Fibroblast of mammary gland (primary cell): ENCODE measurements around the gene PHACTR2.

Experiments used
- DNase-seq: peaks from one replicate; pipeline ENCODE4 v3.0.0-alpha.2; 2010; ENCODE audit warnings: low read depth
- H3K4me3 ChIP-seq: 2 replicates; pipeline ENCODE4 v1.5.1; 2011; ENCODE audit warnings: low read depth, mild to moderate bottlenecking, low read length, moderate library complexity; ENCODE audit not compliant: control insufficient read depth
- CTCF ChIP-seq: conservative IDR thresholded peaks from 2 replicates; pipeline ENCODE4 v1.5.1; 2011; ENCODE audit warnings: low read depth, low read length, inconsistent platforms; ENCODE audit not compliant: control insufficient read depth, insufficient read depth

The PHACTR2 gene

GRCh38 chr6:143839196-143839595, 161.4 kb downstream of the PHACTR2 start:
- no peak overlapping the region for H3K4me3 ChIP-seq
- no peak for DNase-seq
- TF ChIP-seq CTCF, result no peak

- no peak overlapping the region for H3K4me3 ChIP-seq
- TF ChIP-seq CTCF, result no peak
- no peak for DNase-seq
Measured at GRCh38 chr6:143840595-143841265, 163.0 kb downstream of the PHACTR2 start.

- TF ChIP-seq CTCF, result no peak
- no peak for DNase-seq
- peak overlapping the region; percentile 77 for H3K4me3 ChIP-seq
Measured at GRCh38 chr6:143842461-143842901, 164.7 kb downstream of the PHACTR2 start.

- peak within 1 kb of the TSS; percentile 77 for H3K4me3 ChIP-seq
- no peak for TF ChIP-seq CTCF
- DNase-seq, result peak; percentile 95
Measured at GRCh38 chr6:143842902-143843676, 165.3 kb downstream of the PHACTR2 start, which contains the start of gene LTV1. TSS of gene LTV1 (plus strand) at chr6:143843338. CDS start at chr6:143843478, 140 bp downstream.

GRCh38 chr6:143843677-143843999, 165.9 kb downstream of the PHACTR2 start:
- no peak for TF ChIP-seq CTCF
- DNase-seq, result peak; percentile 5
- peak overlapping the region; percentile 77 for H3K4me3 ChIP-seq

- no peak for TF ChIP-seq CTCF
- DNase-seq, result peak; percentile 23
- peak overlapping the region; percentile 77 for H3K4me3 ChIP-seq
Measured at GRCh38 chr6:143844006-143844405, 166.2 kb downstream of the PHACTR2 start.
